SU-DHL-6 (cell line): ENCODE data around the gene KCNK4.

Experiments
- H2AFZ ChIP-seq: fragments of 200-600 bp; sonication (generic); 2 replicates; pipeline ENCODE4 v1.6.1; 2014; ENCODE audit warnings: low read depth, mild to moderate bottlenecking, moderate library complexity, mixed read lengths, antibody characterized with exemption, low read length; ENCODE audit not compliant: severe bottlenecking
- H3F3A ChIP-seq: fragments of 200-600 bp; shearing (Covaris generic); 2 replicates; pipeline ENCODE4 v1.6.0; 2016; ENCODE audit warnings: antibody characterized with exemption, mild to moderate bottlenecking; ENCODE audit not compliant: insufficient read depth
- H3K27ac ChIP-seq: fragments of 200-600 bp; sonication (generic); 2 replicates; pipeline ENCODE4 v1.5.1; 2016; ENCODE audit warnings: low read depth, mild to moderate bottlenecking, low read length, moderate library complexity, mixed read lengths
- H3K27me3 ChIP-seq: fragments of 200-600 bp; sonication (generic), shearing (Covaris generic); 2 replicates; pipeline ENCODE4 v1.6.0; 2014; ENCODE audit warnings: mild to moderate bottlenecking, low read length
- H3K36me3 ChIP-seq: fragments of 200-600 bp; sonication (generic); 2 replicates; pipeline ENCODE4 v1.6.1; 2014; ENCODE audit warnings: mild to moderate bottlenecking, low read length, mixed read lengths
- H3K4me2 ChIP-seq: fragments of 300-600, 200-600 bp; shearing (Covaris generic), sonication (generic); 2 replicates; pipeline ENCODE4 v1.6.0; 2014; ENCODE audit warnings: low read length, low read depth, mild to moderate bottlenecking; ENCODE audit not compliant: poor library complexity, severe bottlenecking
- H3K4me3 ChIP-seq: fragments of 200-600 bp; sonication (generic); 2 replicates; pipeline ENCODE4 v1.5.1; 2014; ENCODE audit warnings: antibody characterized with exemption, low read length, mild to moderate bottlenecking, mixed read lengths; ENCODE audit not compliant: insufficient read depth, poor library complexity, severe bottlenecking
- H3K79me2 ChIP-seq: fragments of 200-600 bp; sonication (generic); 2 replicates; pipeline ENCODE4 v1.6.1; 2014; ENCODE audit warnings: mild to moderate bottlenecking, low read length, moderate library complexity; ENCODE audit not compliant: insufficient read depth
- H3K9ac ChIP-seq: fragments of 200-600 bp; sonication (generic); 2 replicates; pipeline ENCODE4 v1.7.0; 2014; ENCODE audit warnings: mild to moderate bottlenecking, low read length
- H3K9me2 ChIP-seq: fragments of 200-600 bp; sonication (generic); replicated peaks from 2 replicates; pipeline ENCODE4 v1.6.1; 2014; ENCODE audit warnings: low read length; ENCODE audit not compliant: insufficient read depth
- H3K9me3 ChIP-seq: fragments of 200-600 bp; sonication (generic); 2 replicates; pipeline ENCODE4 v1.6.1; 2014; ENCODE audit warnings: low read length, mixed read lengths; ENCODE audit not compliant: insufficient read depth
- H4K20me1 ChIP-seq: fragments of 200-600 bp; sonication (generic); 2 replicates; pipeline ENCODE4 v1.6.1; 2014; ENCODE audit warnings: low read depth, mild to moderate bottlenecking, antibody characterized with exemption, low read length, moderate library complexity, mixed read lengths
- EZH2phosphoT487 ChIP-seq: fragments of 200-600 bp; sonication (generic), shearing (Covaris generic); conservative IDR thresholded peaks from 2 replicates; pipeline ENCODE4 v1.6.1; 2018; ENCODE audit warnings: mild to moderate bottlenecking, antibody characterized with exemption, low read length, moderate library complexity, mixed read lengths
- TF ChIP-seq, protein P1 (sequence below): fragments of 200-600 bp; sonication (generic); IDR thresholded peaks from one replicate; pipeline ENCODE4 v1.5.1; 2017; ENCODE audit warnings: antibody characterized with exemption, mild to moderate bottlenecking, low read length, moderate library complexity; ENCODE audit not compliant: insufficient read depth, poor library complexity, severe bottlenecking

The KCNK4 gene

DNA sequence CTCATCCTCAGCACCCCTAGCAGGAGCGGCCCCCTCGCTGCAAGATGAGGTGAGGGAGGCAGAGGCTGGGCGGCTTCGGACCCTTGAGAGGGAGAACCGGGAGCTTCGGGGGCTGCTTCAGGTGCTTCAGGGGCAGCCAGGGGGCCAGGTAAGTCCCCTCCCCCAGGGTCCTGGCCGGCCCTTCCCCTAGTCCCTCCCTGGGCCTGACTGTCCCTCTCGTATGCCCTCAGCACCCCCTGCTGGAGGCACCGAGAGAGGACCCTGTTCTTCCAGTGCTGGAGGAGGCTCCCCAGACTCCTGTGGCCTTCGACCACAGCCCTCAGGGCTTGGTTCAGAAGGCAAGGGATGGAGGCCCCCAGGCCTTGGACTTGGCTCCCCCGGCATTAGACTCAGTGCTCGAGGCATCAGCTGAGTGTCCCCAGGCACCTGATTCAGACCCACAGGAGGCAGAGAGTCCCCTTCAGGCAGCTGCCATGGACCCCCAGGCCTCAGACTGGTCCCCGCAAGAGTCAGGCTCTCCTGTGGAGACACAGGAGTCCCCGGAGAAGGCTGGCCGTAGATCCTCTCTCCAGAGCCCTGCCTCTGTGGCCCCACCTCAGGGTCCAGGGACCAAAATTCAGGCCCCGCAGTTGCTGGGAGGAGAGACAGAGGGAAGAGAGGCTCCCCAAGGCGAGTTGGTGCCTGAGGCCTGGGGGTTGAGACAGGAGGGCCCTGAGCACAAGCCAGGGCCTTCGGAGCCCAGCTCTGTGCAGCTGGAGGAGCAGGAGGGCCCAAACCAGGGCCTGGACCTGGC lies 52.9 kb downstream of the KCNK4 start:
- no peak overlapping the region for H3K4me3 ChIP-seq
- TF ChIP-seq EZH2phosphoT487, result no peak
- TF ChIP-seq, protein P1, sequence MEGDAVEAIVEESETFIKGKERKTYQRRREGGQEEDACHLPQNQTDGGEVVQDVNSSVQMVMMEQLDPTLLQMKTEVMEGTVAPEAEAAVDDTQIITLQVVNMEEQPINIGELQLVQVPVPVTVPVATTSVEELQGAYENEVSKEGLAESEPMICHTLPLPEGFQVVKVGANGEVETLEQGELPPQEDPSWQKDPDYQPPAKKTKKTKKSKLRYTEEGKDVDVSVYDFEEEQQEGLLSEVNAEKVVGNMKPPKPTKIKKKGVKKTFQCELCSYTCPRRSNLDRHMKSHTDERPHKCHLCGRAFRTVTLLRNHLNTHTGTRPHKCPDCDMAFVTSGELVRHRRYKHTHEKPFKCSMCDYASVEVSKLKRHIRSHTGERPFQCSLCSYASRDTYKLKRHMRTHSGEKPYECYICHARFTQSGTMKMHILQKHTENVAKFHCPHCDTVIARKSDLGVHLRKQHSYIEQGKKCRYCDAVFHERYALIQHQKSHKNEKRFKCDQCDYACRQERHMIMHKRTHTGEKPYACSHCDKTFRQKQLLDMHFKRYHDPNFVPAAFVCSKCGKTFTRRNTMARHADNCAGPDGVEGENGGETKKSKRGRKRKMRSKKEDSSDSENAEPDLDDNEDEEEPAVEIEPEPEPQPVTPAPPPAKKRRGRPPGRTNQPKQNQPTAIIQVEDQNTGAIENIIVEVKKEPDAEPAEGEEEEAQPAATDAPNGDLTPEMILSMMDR, result no peak
- no peak overlapping the region for H3K9ac ChIP-seq
- no peaks in the 10 kb centered on the region for H3K9me2 ChIP-seq
- no peaks in the 10 kb centered on the region for H3K9me3 ChIP-seq
- peaks cover 5% of the 10 kb centered on the region; the same call in 1 of the 2 replicates for H3K79me2 ChIP-seq
- H3K27ac ChIP-seq, result no peak overlapping the region
- H2AFZ ChIP-seq, result no peak overlapping the region
- peaks cover 8% of the 10 kb centered on the region for H3F3A ChIP-seq
- H3K4me2 ChIP-seq, result no peak overlapping the region
- H3K36me3 ChIP-seq, result no peaks in the 10 kb centered on the region
- no peaks in the 10 kb centered on the region for H4K20me1 ChIP-seq
- H3K27me3 ChIP-seq, result no peaks in the 10 kb centered on the region

DNA sequence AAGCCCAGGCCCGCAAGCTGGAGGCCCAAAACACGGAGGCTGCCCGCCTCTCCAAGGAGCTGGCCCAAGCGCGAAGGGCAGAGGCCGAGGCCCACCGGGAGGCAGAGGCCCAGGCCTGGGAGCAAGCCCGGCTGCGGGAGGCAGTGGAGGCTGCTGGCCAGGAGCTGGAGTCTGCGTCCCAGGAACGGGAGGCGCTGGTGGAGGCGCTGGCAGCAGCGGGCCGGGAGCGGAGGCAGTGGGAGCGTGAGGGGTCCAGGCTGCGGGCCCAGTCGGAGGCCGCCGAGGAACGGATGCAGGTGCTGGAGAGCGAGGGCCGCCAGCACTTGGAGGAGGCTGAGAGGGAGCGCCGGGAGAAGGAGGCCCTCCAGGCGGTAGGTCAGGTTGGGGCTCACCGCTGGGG lies 53.7 kb downstream of the KCNK4 start:
- Histone ChIP-seq H3K27me3 (no peaks in the 10 kb centered on the region), H3K36me3 (no peaks in the 10 kb centered on the region), H4K20me1 (no peaks in the 10 kb centered on the region), H3K9ac (no peak overlapping the region), H3K79me2 (0 out of 2 replicates have a peak, but pooled peaks cover under 1% of the 10 kb centered on the region), H3K9me2 (no peaks in the 10 kb centered on the region), H3K4me2 (no peak overlapping the region), H3K27ac (no peak overlapping the region), H2AFZ (no peak overlapping the region), H3F3A (peaks cover 1% of the 10 kb centered on the region; the same call in 1 of the 2 replicates), H3K9me3 (no peaks in the 10 kb centered on the region), H3K4me3 (no peak overlapping the region)
- TF ChIP-seq, protein P1, result no peak
- no peak for TF ChIP-seq EZH2phosphoT487

DNA sequence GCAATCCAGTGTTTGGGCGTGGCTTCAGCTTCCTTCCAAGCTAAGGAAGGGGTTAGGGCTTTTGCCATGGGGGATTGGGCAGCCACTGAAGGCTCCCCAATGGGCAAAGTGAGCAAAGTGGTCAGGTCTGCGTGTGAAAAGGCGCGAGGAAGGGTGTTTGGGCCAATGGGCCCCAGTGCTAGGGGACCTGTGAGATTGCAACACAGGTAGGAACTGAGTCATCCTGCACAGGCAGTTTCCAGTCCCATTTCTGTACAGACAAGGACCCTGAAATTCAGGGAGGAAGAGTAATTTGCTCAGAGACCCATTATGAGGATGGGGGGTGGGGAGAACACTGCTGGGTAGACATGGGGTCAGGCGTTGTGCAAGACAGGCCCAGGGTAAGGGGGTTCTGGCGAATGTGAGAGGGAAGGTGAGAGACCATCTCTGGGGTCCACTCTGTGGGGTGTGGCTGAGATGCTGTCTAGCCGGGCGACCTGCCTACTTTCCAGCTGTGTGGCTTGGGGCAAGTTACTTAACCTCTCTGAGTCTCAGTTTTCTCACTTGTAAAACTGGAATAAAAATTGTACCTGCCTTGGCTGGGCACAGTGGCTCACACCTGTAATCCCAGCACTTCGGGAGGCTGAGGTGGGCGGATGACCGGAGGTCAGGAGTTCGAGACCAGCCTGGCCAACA lies 56.2 kb downstream of the KCNK4 start:
- Histone ChIP-seq H4K20me1 (no peaks in the 10 kb centered on the region), H3K36me3 (no peaks in the 10 kb centered on the region), H3K4me2 (no peak overlapping the region), H3K27me3 (no peaks in the 10 kb centered on the region), H3K4me3 (no peak overlapping the region), H3K27ac (no peak overlapping the region), H2AFZ (no peak overlapping the region), H3F3A (no peaks in the 10 kb centered on the region), H3K79me2 (no peaks in the 10 kb centered on the region), H3K9ac (no peak overlapping the region), H3K9me3 (no peaks in the 10 kb centered on the region), H3K9me2 (no peaks in the 10 kb centered on the region)
- TF ChIP-seq EZH2phosphoT487, result no peak
- TF ChIP-seq, protein P1, result no peak
